ENCODE results near the gene OR7G3. TPM values are rescaled to one million over a fixed set of nuclear protein-coding genes. Genes with fewer than 3 reads are reported as not detected.

OR7G3 gene
- total and polyA plus RNA-seq, 2 of the 8 experiments (the other 6 are each of a cell fraction or from before 2014, with no cell fraction given): not detected

- TF ChIP-seq FOSL1 (IDR thresholded peaks at IDR 0.05; ENCODE audit: insufficient read depth, low read depth, low read length): no peak
Measured at GRCh38 chr19:9076901-9077300, 49.8 kb downstream of the OR7G3 start (continued).

Small RNA genes lying within 50 kb of the gene (small RNA-seq; reads per million reads assigned to genes)
- not detected for gene OR1M4P (ENCODE audit: insufficient read depth)

Other genes with a start within 250 kb of the OR7G3 start
- gene MUC16, start 116.5 kb downstream of the OR7G3 start, total RNA-seq (2021; fragmentation: NEBNext Ultra II Directional; extraction: Animal tissue kit (Norgen Biotek cat#: 25700)): 0.17 and 0.25 TPM in 2 replicates
- gene MUC16, start 116.5 kb downstream of the OR7G3 start, polyA plus RNA-seq (2011; rRNA removed): 0.60 and 0.72 TPM in 2 replicates
- gene OR1M1, start 39.9 kb downstream of the OR7G3 start, total RNA-seq (2021; fragmentation: NEBNext Ultra II Directional; extraction: Animal tissue kit (Norgen Biotek cat#: 25700)): not detected in 2 replicates
- 0.12 TPM in 1 of 2 replicates, not detected in the other for gene OR1M1, start 39.9 kb downstream of the OR7G3 start, polyA plus RNA-seq (2011; rRNA removed)
- not detected in 2 replicates for gene OR7G2, start 19.5 kb downstream of the OR7G3 start, total RNA-seq (2021; fragmentation: NEBNext Ultra II Directional; extraction: Animal tissue kit (Norgen Biotek cat#: 25700))
- gene OR7G2, start 19.5 kb downstream of the OR7G3 start, polyA plus RNA-seq (2011; rRNA removed): not detected in 2 replicates
- gene OR7G1, start 11.2 kb downstream of the OR7G3 start, total RNA-seq (2021; fragmentation: NEBNext Ultra II Directional; extraction: Animal tissue kit (Norgen Biotek cat#: 25700)): not detected in 2 replicates
- gene OR7G1, start 11.2 kb downstream of the OR7G3 start, polyA plus RNA-seq (2011; rRNA removed): not detected in 2 replicates
- gene ZNF317, start 13.4 kb upstream of the OR7G3 start, total RNA-seq (2021; fragmentation: NEBNext Ultra II Directional; extraction: Animal tissue kit (Norgen Biotek cat#: 25700)): 41.5 and 42.1 TPM in 2 replicates
- 20.2 and 22.6 TPM in 2 replicates for gene ZNF317, start 13.4 kb upstream of the OR7G3 start, polyA plus RNA-seq (2011; rRNA removed)
- gene OR7D2, start 52.0 kb upstream of the OR7G3 start, total RNA-seq (2021; fragmentation: NEBNext Ultra II Directional; extraction: Animal tissue kit (Norgen Biotek cat#: 25700)): not detected in 2 replicates
- 0.02 and 0.06 TPM in 2 replicates for gene OR7D2, start 52.0 kb upstream of the OR7G3 start, polyA plus RNA-seq (2011; rRNA removed)
- gene OR7D4, start 92.6 kb upstream of the OR7G3 start, total RNA-seq (2021; fragmentation: NEBNext Ultra II Directional; extraction: Animal tissue kit (Norgen Biotek cat#: 25700)): not detected in 2 replicates
- gene OR7D4, start 92.6 kb upstream of the OR7G3 start, polyA plus RNA-seq (2011; rRNA removed): not detected in 2 replicates
- gene OR7E24, start 124.0 kb upstream of the OR7G3 start, total RNA-seq (2021; fragmentation: NEBNext Ultra II Directional; extraction: Animal tissue kit (Norgen Biotek cat#: 25700)): not detected in 2 replicates
- gene OR7E24, start 124.0 kb upstream of the OR7G3 start, polyA plus RNA-seq (2011; rRNA removed): not detected in 2 replicates
- gene ZNF699, start 182.9 kb upstream of the OR7G3 start, total RNA-seq (2021; fragmentation: NEBNext Ultra II Directional; extraction: Animal tissue kit (Norgen Biotek cat#: 25700)): 3.3 and 3.7 TPM in 2 replicates
- 1.00 and 1.0 TPM in 2 replicates for gene ZNF699, start 182.9 kb upstream of the OR7G3 start, polyA plus RNA-seq (2011; rRNA removed)
- 17.6 and 19.0 TPM in 2 replicates for gene ZNF559, start 197.2 kb upstream of the OR7G3 start, total RNA-seq (2021; fragmentation: NEBNext Ultra II Directional; extraction: Animal tissue kit (Norgen Biotek cat#: 25700))
- gene ZNF559, start 197.2 kb upstream of the OR7G3 start, polyA plus RNA-seq (2011; rRNA removed): 3.2 and 10.2 TPM in 2 replicates
- gene ZNF177, start 236.1 kb upstream of the OR7G3 start, total RNA-seq (2021; fragmentation: NEBNext Ultra II Directional; extraction: Animal tissue kit (Norgen Biotek cat#: 25700)): 5.9 and 7.7 TPM in 2 replicates
- gene ZNF177, start 236.1 kb upstream of the OR7G3 start, polyA plus RNA-seq (2011; rRNA removed): 2.1 and 3.1 TPM in 2 replicates

Measured in H1 (cell line).